Neural progenitor cell (in vitro differentiated cells): ENCODE measurements around the gene PARD3B. TPM values are rescaled to one million over a fixed set of nuclear protein-coding genes. Genes with fewer than 3 reads are reported as not detected.

ENCODE experiments used
- DNase-seq: peaks from one replicate; pipeline ENCODE4 v3.0.0-alpha.2; 2016; ENCODE audit warnings: low spot score
- H2AFZ ChIP-seq: fragments of 200-600 bp; sonication (generic); replicated peaks from 2 replicates; pipeline ENCODE4 v1.6.1; 2016; ENCODE audit warnings: antibody characterized with exemption
- H3F3A ChIP-seq: fragments of 200-600 bp; sonication (generic); 2 replicates; pipeline ENCODE4 v1.6.1; 2016; ENCODE audit warnings: antibody characterized with exemption, low read depth
- H3K27ac ChIP-seq: fragments of 200-600 bp; sonication (generic); 2 replicates; pipeline ENCODE4 v1.5.1; 2016; ENCODE audit warnings: mild to moderate bottlenecking
- H3K27me3 ChIP-seq: fragments of 200-600 bp; sonication (generic); 2 replicates; pipeline ENCODE4 v1.6.1; 2016; ENCODE audit warnings: mild to moderate bottlenecking, moderate library complexity
- H3K36me3 ChIP-seq: fragments of 200-600 bp; sonication (generic); 2 replicates; pipeline ENCODE4 v1.5.1; 2016
- H3K4me1 ChIP-seq: fragments of 200-600 bp; sonication (generic); 2 replicates; pipeline ENCODE4 v1.6.1; 2016; ENCODE audit warnings: mixed run types
- H3K4me2 ChIP-seq: fragments of 200-600 bp; sonication (generic); 2 replicates; pipeline ENCODE4 v1.6.1; 2016
- H3K4me3 ChIP-seq: fragments of 200-600 bp; sonication (generic); 2 replicates; pipeline ENCODE4 v1.5.1; 2016
- H3K79me2 ChIP-seq: fragments of 200-600 bp; sonication (generic); 2 replicates; pipeline ENCODE4 v1.6.1; 2016; ENCODE audit warnings: low read depth
- H3K9ac ChIP-seq: fragments of 200-600 bp; sonication (generic); 2 replicates; pipeline ENCODE4 v1.6.1; 2016
- H3K9me3 ChIP-seq: fragments of 200-600 bp; sonication (generic); 2 replicates; pipeline ENCODE4 v1.5.1; 2016; ENCODE audit warnings: low read depth
- H4K20me1 ChIP-seq: fragments of 200-600 bp; sonication (generic); 2 replicates; pipeline ENCODE4 v1.6.1; 2016; ENCODE audit warnings: low read depth
- H3K27ac Mint-ChIP-seq: 3 replicates; pipeline ENCODE4 v1.8.0; 2021; ENCODE audit warnings: mixed read lengths
- H3K27me3 Mint-ChIP-seq: 2 replicates; pipeline ENCODE4 v1.8.0; 2022; ENCODE audit warnings: low read depth, mild to moderate bottlenecking, inconsistent platforms, moderate library complexity, mixed read lengths; ENCODE audit not compliant: insufficient read depth
- H3K36me3 Mint-ChIP-seq: 3 replicates; pipeline ENCODE4 v1.8.0; 2021; ENCODE audit warnings: mixed read lengths
- H3K4me1 Mint-ChIP-seq: 3 replicates; pipeline ENCODE4 v1.8.0; 2021; ENCODE audit warnings: mixed read lengths
- H3K4me3 Mint-ChIP-seq: 3 replicates; pipeline ENCODE4 v1.8.0; 2021; ENCODE audit warnings: mild to moderate bottlenecking, moderate library complexity, mixed read lengths
- H3K9me3 Mint-ChIP-seq: 3 replicates; pipeline ENCODE4 v1.8.0; 2020; ENCODE audit warnings: mixed read lengths
- CTCF ChIP-seq: fragments of 200-600 bp; sonication (generic); IDR thresholded peaks from 2 replicates; pipeline ENCODE4 v1.5.1; 2017; ENCODE audit warnings: antibody characterized with exemption, mild to moderate bottlenecking
- EZH2 ChIP-seq: fragments of 200-600 bp; sonication (generic); IDR thresholded peaks from 2 replicates; pipeline ENCODE4 v1.6.1; 2017; ENCODE audit warnings: antibody characterized with exemption, mild to moderate bottlenecking, moderate library complexity
- EZH2phosphoT487 ChIP-seq: fragments of 200-600 bp; sonication (generic); IDR thresholded peaks from 2 replicates; pipeline ENCODE4 v1.6.1; 2017; ENCODE audit warnings: antibody characterized with exemption
- total RNA-seq: library from RNA; depleted of rRNA; stranded (reverse); fragments of >200 nt; gene quantifications from 2 replicates; pipeline ENCODE4 v1.2.3, GENCODE V29; 2015; ENCODE audit warnings: low replicate concordance

PARD3B gene
- total RNA-seq, 1 donor from 2014 or later, result 8.4 TPM

- Histone ChIP-seq H3K9me3 (no peaks in the 10 kb centered on the region), H3F3A (no peaks in the 10 kb centered on the region), H3K27ac (no peak overlapping the region), H3K79me2 (no peaks in the 10 kb centered on the region), H3K4me3 (no peak overlapping the region), H3K27me3 (no peaks in the 10 kb centered on the region), H3K4me2 (no peak overlapping the region), H3K4me1 (peaks cover 8% of the 10 kb centered on the region), H4K20me1 (no peaks in the 10 kb centered on the region), H3K36me3 (no peaks in the 10 kb centered on the region), H2AFZ (no peak overlapping the region), H3K9ac (no peak overlapping the region)
- DNase-seq, result no peak
- H3K9me3 Mint-ChIP-seq, result no peaks in the 10 kb centered on the region
- peaks cover 17% of the 10 kb centered on the region for H3K4me1 Mint-ChIP-seq
- no peaks in the 10 kb centered on the region for H3K36me3 Mint-ChIP-seq
- no peaks in the 10 kb centered on the region for H3K27me3 Mint-ChIP-seq
- H3K4me3 Mint-ChIP-seq, result no peak overlapping the region
- peak overlapping the region; percentile 9 for H3K27ac Mint-ChIP-seq
- TF ChIP-seq EZH2phosphoT487, result no peak
- TF ChIP-seq CTCF, result no peak
- no peak for TF ChIP-seq EZH2
Observed at GRCh38 chr2:205357732-205358131, 812.5 kb downstream of the PARD3B start.

GRCh38 chr2:205358351-205358815 is 813.1 kb downstream of the PARD3B start:
- no peaks in the 10 kb centered on the region for H3K27me3 ChIP-seq
- TF ChIP-seq EZH2phosphoT487, result no peak
- TF ChIP-seq EZH2, result no peak
- TF ChIP-seq CTCF, result no peak
- H3K79me2 ChIP-seq, result no peaks in the 10 kb centered on the region
- peaks cover 8% of the 10 kb centered on the region for H3K4me1 ChIP-seq
- Mint-ChIP-seq H3K4me1 (peaks cover 23% of the 10 kb centered on the region), H3K4me3 (no peak overlapping the region), H3K36me3 (no peaks in the 10 kb centered on the region), H3K9me3 (no peaks in the 10 kb centered on the region), H3K27ac (peak overlapping the region; percentile 12), H3K27me3 (no peaks in the 10 kb centered on the region)
- no peaks in the 10 kb centered on the region for H3K36me3 ChIP-seq
- no peaks in the 10 kb centered on the region for H4K20me1 ChIP-seq
- no peaks in the 10 kb centered on the region for H3K9me3 ChIP-seq
- no peak overlapping the region for H3K27ac ChIP-seq
- no peak overlapping the region for H2AFZ ChIP-seq
- no peaks in the 10 kb centered on the region for H3F3A ChIP-seq
- peak; percentile 16 for DNase-seq
- no peak overlapping the region for H3K4me3 ChIP-seq
- H3K9ac ChIP-seq, result no peak overlapping the region
- H3K4me2 ChIP-seq, result no peak overlapping the region

- Histone ChIP-seq H3K79me2 (no peaks in the 10 kb centered on the region), H3K4me1 (peaks cover 15% of the 10 kb centered on the region), H3K27me3 (no peaks in the 10 kb centered on the region), H3K9me3 (no peaks in the 10 kb centered on the region), H3K9ac (no peak overlapping the region), H4K20me1 (no peaks in the 10 kb centered on the region), H3K36me3 (no peaks in the 10 kb centered on the region), H3K4me2 (no peak overlapping the region), H3F3A (peaks cover 9% of the 10 kb centered on the region), H2AFZ (no peak overlapping the region), H3K27ac (no peak overlapping the region), H3K4me3 (no peak overlapping the region)
- H3K4me1 Mint-ChIP-seq, result peaks cover 34% of the 10 kb centered on the region
- no peaks in the 10 kb centered on the region for H3K9me3 Mint-ChIP-seq
- H3K36me3 Mint-ChIP-seq, result no peaks in the 10 kb centered on the region
- no peak for DNase-seq
- TF ChIP-seq EZH2phosphoT487, result no peak
- no peak overlapping the region for H3K27ac Mint-ChIP-seq
- H3K27me3 Mint-ChIP-seq, result no peaks in the 10 kb centered on the region
- H3K4me3 Mint-ChIP-seq, result no peak overlapping the region
Observed at GRCh38 chr2:205361272-205361671, 816.0 kb downstream of the PARD3B start.

- Histone ChIP-seq H3K9ac (no peak overlapping the region), H3K27ac (no peak overlapping the region), H3K27me3 (no peaks in the 10 kb centered on the region), H3K4me1 (peaks cover 15% of the 10 kb centered on the region), H3K4me2 (no peak overlapping the region), H3K9me3 (no peaks in the 10 kb centered on the region), H3F3A (peaks cover 9% of the 10 kb centered on the region), H2AFZ (no peak overlapping the region), H4K20me1 (no peaks in the 10 kb centered on the region), H3K79me2 (no peaks in the 10 kb centered on the region), H3K4me3 (no peak overlapping the region), H3K36me3 (no peaks in the 10 kb centered on the region)
- Mint-ChIP-seq H3K9me3 (no peaks in the 10 kb centered on the region), H3K4me1 (peaks cover 34% of the 10 kb centered on the region), H3K36me3 (no peaks in the 10 kb centered on the region), H3K27me3 (no peaks in the 10 kb centered on the region), H3K27ac (no peak overlapping the region), H3K4me3 (no peak overlapping the region)
- TF ChIP-seq EZH2 (no peak), EZH2phosphoT487 (no peak), CTCF (no peak)
- DNase-seq, result no peak
Observed at GRCh38 chr2:205361970-205362369, 816.7 kb downstream of the PARD3B start.
